Right cardiac atrium (tissue), 5 donors: ENCODE data around the gene DICER1. TPM values are rescaled to one million over a fixed set of nuclear protein-coding genes. Genes with fewer than 3 reads are reported as not detected.

Experiments used
- ATAC-seq, 2 donors: fragments of 200-7000 bp; cut with Tn5 transposase; one replicate each; pipeline versions ENCODE4 v1.8.0 to v1.9.1; 2020; ENCODE audit warnings: moderate library complexity in 2 of 2, mild to moderate bottlenecking in 1 of 2
- DNase-seq, 3 donors: peaks; one replicate each; pipeline ENCODE4 v3.0.0-alpha.2; 2020
- H3K27ac ChIP-seq: one replicate; pipeline ENCODE4 v1.5.1; 2013; ENCODE audit warnings: mild to moderate bottlenecking, low read length, control low read depth, moderate library complexity
- H3K27me3 ChIP-seq: one replicate; pipeline ENCODE4 v1.6.1; 2013; ENCODE audit not compliant: control insufficient read depth, insufficient read depth
- H3K4me1 ChIP-seq: one replicate; pipeline ENCODE4 v1.6.1; 2013; ENCODE audit warnings: low read length; ENCODE audit not compliant: control insufficient read depth, insufficient read depth
- H3K4me3 ChIP-seq: one replicate; pipeline ENCODE4 v1.5.1; 2013; ENCODE audit warnings: low read length, control low read depth
- H3K9me3 ChIP-seq: one replicate; pipeline ENCODE4 v1.6.1; 2013; ENCODE audit warnings: low read length; ENCODE audit not compliant: control insufficient read depth
- WGBS: extraction: QIAGEN DNeasy Blood & Tissue Kit; methylation state at CpG from one replicate; pipeline ENCODE4 v1.1.7; 2013; 5-methylcytosine and 5-hydroxymethylcytosine counted together
- intact Hi-C, 4 donors: fragments of 100-400 bp; cut with DNase I; formaldehyde crosslinking; loops; one replicate each; pipeline versions ENCODE4 v1.11.0 to v1.14.0; 2022 to 2023
- polyA plus RNA-seq: library from polyadenylated mRNA; stranded (reverse); fragments of 200-250 nt; gene quantifications from one replicate; pipeline ENCODE4 v1.2.3, GENCODE V29; 2013
- total RNA-seq, 4 donors: library from RNA; stranded (reverse); fragmentation: NEBNext Ultra II Directional; extraction: Animal tissue kit (Norgen Biotek cat#: 25700); gene quantifications; one replicate each; pipeline ENCODE4 v1.2.1, GENCODE V29; 2021
- donor health status: healthy with polysubstance abuse.
- donor health status: DM: no; HTN: yes; CAD: no.
- donor health status: DM: no; HTN: no; CAD: no.
- donor health status: DM: no; HTN: yes; CAD: no; lungs with severe emphysema.
- donor health status: DM: yes; HTN: yes; CAD: no.

The DICER1 gene
- total and polyA plus RNA-seq, 5 donors: 6.8 to 30.4 (median 24.5) TPM

- intact Hi-C loops: no loop called here
- Histone ChIP-seq H3K27ac (no peak overlapping the region), H3K4me1 (no peaks in the 10 kb centered on the region), H3K27me3 (no peaks in the 10 kb centered on the region), H3K4me3 (no peak overlapping the region), H3K9me3 (no peaks in the 10 kb centered on the region)
- DNase-seq (no peak), ATAC-seq (no peak)
- 71% methylated on average over 8 of the region's 8 CpGs for WGBS
Observed at GRCh38 chr14:95057147-95057546, 100.2 kb downstream of the DICER1 start.

GRCh38 chr14:95056476-95056875 is 100.9 kb downstream of the DICER1 start:
- H3K9me3 ChIP-seq: no peaks in the 10 kb centered on the region
- no peaks in the 10 kb centered on the region for H3K4me1 ChIP-seq
- WGBS: 71% methylated on average over 10 of the region's 10 CpGs
- intact Hi-C loops: no loop called here
- no peak overlapping the region for H3K27ac ChIP-seq
- no peaks in the 10 kb centered on the region for H3K27me3 ChIP-seq
- ATAC-seq: no peak
- DNase-seq: no peak
- no peak overlapping the region for H3K4me3 ChIP-seq

- Histone ChIP-seq H3K4me3 (no peak overlapping the region), H3K4me1 (no peaks in the 10 kb centered on the region), H3K9me3 (no peaks in the 10 kb centered on the region), H3K27ac (no peak overlapping the region), H3K27me3 (no peaks in the 10 kb centered on the region)
- WGBS: 90% methylated on average over 7 of the region's 7 CpGs
- DNase-seq (no peak), ATAC-seq (no peak)
- intact Hi-C loops: no loop called here
Observed at GRCh38 chr14:95055318-95055717, 102.0 kb downstream of the DICER1 start.

- Histone ChIP-seq H3K27me3 (no peaks in the 10 kb centered on the region), H3K4me1 (no peaks in the 10 kb centered on the region), H3K27ac (no peak overlapping the region), H3K9me3 (no peaks in the 10 kb centered on the region), H3K4me3 (no peak overlapping the region)
- intact Hi-C loops: no loop called here
- no peak for DNase-seq
- WGBS: 83% methylated on average over 23 of the region's 23 CpGs
- no peak for ATAC-seq
Observed at GRCh38 chr14:95054346-95055280, 102.7 kb downstream of the DICER1 start.

GRCh38 chr14:95052016-95052585 is 105.2 kb downstream of the DICER1 start:
- Histone ChIP-seq H3K4me1 (no peaks in the 10 kb centered on the region), H3K9me3 (no peaks in the 10 kb centered on the region), H3K4me3 (no peak overlapping the region), H3K27ac (no peak overlapping the region), H3K27me3 (no peaks in the 10 kb centered on the region)
- no peak for ATAC-seq
- intact Hi-C loops: no loop called here
- 75% methylated on average over 14 of the region's 14 CpGs for WGBS
- no peak for DNase-seq

GRCh38 chr14:95049952-95050351 is 107.4 kb downstream of the DICER1 start:
- Histone ChIP-seq H3K4me3 (no peak overlapping the region), H3K27ac (no peak overlapping the region), H3K27me3 (no peaks in the 10 kb centered on the region), H3K4me1 (no peaks in the 10 kb centered on the region), H3K9me3 (no peaks in the 10 kb centered on the region)
- intact Hi-C loops: no loop called here
- no peak for ATAC-seq
- DNase-seq: no peak

- H3K9me3 ChIP-seq: no peaks in the 10 kb centered on the region
- no peak for DNase-seq
- no peaks in the 10 kb centered on the region for H3K4me1 ChIP-seq
- no peak overlapping the region for H3K27ac ChIP-seq
- intact Hi-C loops: no loop called here
- no peak overlapping the region for H3K4me3 ChIP-seq
- H3K27me3 ChIP-seq: no peaks in the 10 kb centered on the region
- no peak for ATAC-seq
- 87% methylated on average over 10 of the region's 10 CpGs for WGBS
Observed at GRCh38 chr14:95048771-95049312, 108.5 kb downstream of the DICER1 start.

GRCh38 chr14:95047754-95048153 is 109.6 kb downstream of the DICER1 start:
- H3K27ac ChIP-seq: no peak overlapping the region
- H3K27me3 ChIP-seq: no peaks in the 10 kb centered on the region
- intact Hi-C loops: no loop called here
- 83% methylated on average over 7 of the region's 7 CpGs for WGBS
- no peak overlapping the region for H3K4me3 ChIP-seq
- no peaks in the 10 kb centered on the region for H3K9me3 ChIP-seq
- ATAC-seq (no peak), DNase-seq (no peak)
- no peaks in the 10 kb centered on the region for H3K4me1 ChIP-seq

- no peak for DNase-seq
- Histone ChIP-seq H3K4me1 (no peaks in the 10 kb centered on the region), H3K9me3 (no peaks in the 10 kb centered on the region), H3K4me3 (no peak overlapping the region), H3K27me3 (no peaks in the 10 kb centered on the region), H3K27ac (no peak overlapping the region)
- WGBS: 81% methylated on average over 28 of the region's 28 CpGs
- intact Hi-C loops: no loop called here
- no peak for ATAC-seq
Observed at GRCh38 chr14:95046711-95047681, 110.3 kb downstream of the DICER1 start.

- intact Hi-C loops: no loop called here
- ATAC-seq (no peak), DNase-seq (no peak)
- no peak overlapping the region for H3K27ac ChIP-seq
- WGBS: 88% methylated on average over 15 of the region's 15 CpGs
- H3K4me3 ChIP-seq: no peak overlapping the region
- H3K27me3 ChIP-seq: no peaks in the 10 kb centered on the region
- no peaks in the 10 kb centered on the region for H3K9me3 ChIP-seq
- no peaks in the 10 kb centered on the region for H3K4me1 ChIP-seq
Observed at GRCh38 chr14:95045836-95046430, 111.4 kb downstream of the DICER1 start.
